ENCODE measurements around the gene ERRFI1.
"Not testable (repeated sequence)": the region's sequence is repeated elsewhere in the genome, so short reads cannot be mapped to it uniquely, and the experiment has no call there.

The ERRFI1 gene

GRCh38 chr1:8053878-8054567, 27.9 kb upstream of the ERRFI1 start:
- no peak overlapping the region for H3K4me3 ChIP-seq (ENCODE audit: low read length)
- no peak for TF ChIP-seq ZNF274 (IDR thresholded peaks at IDR 0.05; ENCODE audit: low read depth, low read length)

GRCh38 chr1:8051650-8052049, 25.5 kb upstream of the ERRFI1 start:
- H3K4me3 ChIP-seq (ENCODE audit: low read length) = no peak overlapping the region
- no peak for TF ChIP-seq ZNF274 (IDR thresholded peaks at IDR 0.05; ENCODE audit: low read depth, low read length)

- H3K4me3 ChIP-seq (ENCODE audit: low read length) = not testable (repeated sequence)
Observed at GRCh38 chr1:8049229-8049628, 23.1 kb upstream of the ERRFI1 start.

DNA sequence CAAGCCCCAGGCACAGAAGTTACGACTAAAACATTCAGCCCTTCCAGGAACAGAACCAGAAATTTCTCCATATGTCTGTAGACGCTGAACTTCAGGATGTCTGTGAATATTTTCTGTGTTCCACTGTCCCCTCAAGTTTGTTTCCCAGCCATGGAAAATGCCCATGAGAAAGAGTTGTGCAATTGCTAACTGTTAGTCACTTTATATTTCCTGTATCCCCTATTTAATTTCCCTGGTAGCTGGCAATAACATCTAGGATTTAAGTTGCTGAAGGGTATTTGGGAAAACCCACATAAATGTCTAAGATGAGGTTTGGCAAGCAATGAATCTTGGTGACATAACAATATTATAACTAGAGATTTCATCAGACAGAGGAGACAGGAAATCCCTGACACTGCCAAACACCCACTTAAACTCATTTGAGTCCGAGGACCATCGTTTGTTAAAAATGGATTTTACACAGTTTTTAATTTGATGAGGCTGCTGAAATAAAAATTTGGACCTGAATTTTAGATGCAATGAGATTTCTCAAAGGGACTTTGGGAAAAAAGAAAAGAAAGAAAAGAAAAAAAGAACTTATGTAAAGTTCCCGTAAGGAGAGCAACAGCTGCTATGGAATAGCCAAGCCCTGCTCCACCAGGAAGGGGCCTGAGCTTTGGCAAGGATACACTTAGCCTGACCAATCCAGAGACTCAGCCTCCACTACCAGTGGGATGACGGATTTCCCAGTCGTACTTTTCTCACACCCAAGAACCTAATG, 21.8 kb upstream of the ERRFI1 start:
- H3K4me3 ChIP-seq (ENCODE audit: low read length) = no peak overlapping the region
- no peak for TF ChIP-seq ZNF274 (IDR thresholded peaks at IDR 0.05; ENCODE audit: low read depth, low read length)

GRCh38 chr1:8047112-8047511, 21.0 kb upstream of the ERRFI1 start:
- no peak for TF ChIP-seq ZNF274 (IDR thresholded peaks at IDR 0.05; ENCODE audit: low read depth, low read length)
- no peak overlapping the region for H3K4me3 ChIP-seq (ENCODE audit: low read length)

DNA sequence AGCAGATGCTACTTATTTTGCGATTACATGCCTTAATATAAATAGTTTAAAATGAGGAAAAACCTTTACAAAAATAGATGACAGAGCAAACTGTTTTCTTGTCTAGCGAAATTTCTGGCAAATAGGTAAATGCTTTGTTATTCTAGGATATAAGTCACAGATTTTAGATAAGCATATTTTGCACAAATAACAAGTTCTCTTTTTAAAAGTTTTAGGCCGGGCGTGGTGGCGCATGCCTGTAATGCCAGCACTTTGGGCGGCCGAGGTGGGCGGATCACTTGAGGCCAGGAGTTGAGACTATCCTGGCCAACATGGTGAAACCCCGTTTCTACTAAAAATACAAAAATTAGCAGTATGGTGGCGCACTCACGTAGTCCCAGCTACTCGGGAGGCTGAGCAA, 20.3 kb upstream of the ERRFI1 start:
- H3K4me3 ChIP-seq (ENCODE audit: low read length) = no peak overlapping the region
- no peak for TF ChIP-seq ZNF274 (IDR thresholded peaks at IDR 0.05; ENCODE audit: low read depth, low read length)

DNA sequence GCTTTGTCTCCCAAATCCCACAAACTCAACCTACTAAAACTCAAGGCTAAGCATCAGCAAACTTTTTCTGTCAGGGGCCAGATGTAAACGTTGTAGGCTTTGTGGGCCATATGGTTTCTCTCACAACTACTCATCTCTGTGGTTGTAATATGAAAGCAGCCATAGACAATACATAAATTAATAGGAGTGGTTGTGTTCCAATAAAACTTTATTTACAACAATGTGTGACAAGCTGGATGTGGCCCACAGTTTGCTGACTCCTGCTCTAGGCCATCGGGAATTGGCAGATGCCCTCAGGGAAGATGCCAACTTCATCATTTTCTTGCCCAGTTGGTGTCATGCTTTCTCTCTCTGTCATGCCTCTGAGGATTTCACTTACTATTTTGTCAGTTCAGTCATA, 17.5 kb upstream of the ERRFI1 start:
- H3K4me3 ChIP-seq (ENCODE audit: low read length) = no peak overlapping the region
- no peak for TF ChIP-seq ZNF274 (IDR thresholded peaks at IDR 0.05; ENCODE audit: low read depth, low read length)

DNA sequence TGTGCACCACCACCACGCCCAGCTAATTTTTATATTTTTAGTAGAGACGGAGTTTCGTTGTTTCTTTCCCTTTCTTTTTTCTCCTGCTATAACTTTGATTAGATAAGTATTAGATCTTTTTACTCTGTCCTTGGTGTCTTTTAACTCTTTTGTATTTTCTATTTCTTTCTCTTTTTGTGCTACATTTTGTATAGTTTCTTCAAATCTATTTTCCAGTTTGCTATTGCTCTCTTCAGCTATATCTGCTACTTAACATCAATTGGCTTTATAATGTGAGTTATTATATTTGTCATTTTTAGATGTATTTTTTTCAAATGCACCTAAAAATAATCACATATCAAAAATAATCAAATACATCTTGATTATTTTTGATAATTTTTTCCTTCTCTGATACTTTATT, 16.0 kb upstream of the ERRFI1 start:
- H3K4me3 ChIP-seq (ENCODE audit: low read length) = no peak overlapping the region
- no peak for TF ChIP-seq ZNF274 (IDR thresholded peaks at IDR 0.05; ENCODE audit: low read depth, low read length)

DNA sequence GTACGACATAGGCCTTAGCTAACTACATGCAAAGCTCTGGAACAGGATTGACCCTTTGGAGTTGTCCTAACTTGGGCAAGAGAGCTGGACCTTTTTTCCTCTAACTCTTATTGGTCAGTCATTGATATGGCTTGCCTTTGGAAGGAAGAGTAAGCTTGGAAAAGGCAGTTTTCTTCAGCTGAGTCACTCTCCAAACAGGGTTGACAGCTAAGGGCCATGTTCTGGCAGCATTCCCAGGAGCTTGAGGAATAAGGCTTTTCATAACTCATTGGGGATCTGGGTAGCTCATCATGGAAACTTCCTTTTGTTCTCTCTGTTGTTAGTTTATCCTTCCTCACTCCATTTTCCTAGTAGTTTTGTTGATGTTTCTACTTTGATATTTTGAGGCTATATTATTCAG, 14.5 kb upstream of the ERRFI1 start:
- H3K4me3 ChIP-seq (ENCODE audit: low read length) = no peak overlapping the region
- TF ChIP-seq ZNF274 (IDR thresholded peaks at IDR 0.05; ENCODE audit: low read depth, low read length) = no peak

GRCh38 chr1:8039071-8039470, 13.0 kb upstream of the ERRFI1 start:
- no peak overlapping the region for H3K4me3 ChIP-seq (ENCODE audit: low read length)
- TF ChIP-seq ZNF274 (IDR thresholded peaks at IDR 0.05; ENCODE audit: low read depth, low read length) = no peak

DNA sequence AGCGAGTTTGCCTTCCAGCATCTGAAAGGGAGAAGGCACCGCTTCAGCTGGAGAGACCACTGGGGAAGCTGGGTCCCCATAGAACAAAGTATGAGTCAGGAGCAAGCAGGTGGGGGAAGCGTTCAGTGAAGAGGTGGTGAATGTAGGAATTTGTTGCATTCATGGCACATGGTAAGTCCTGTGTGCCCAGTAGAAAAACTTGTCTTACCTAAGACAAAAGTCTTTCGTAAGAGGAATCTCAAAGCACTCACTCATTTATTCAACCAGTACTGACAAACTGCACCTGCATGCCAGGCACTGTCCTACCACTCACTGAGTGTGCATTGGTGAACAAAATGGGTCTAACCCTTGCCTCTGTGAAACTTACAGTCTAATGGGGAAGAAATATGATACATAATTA, 9.2 kb upstream of the ERRFI1 start:
- TF ChIP-seq ZNF274 (IDR thresholded peaks at IDR 0.05; ENCODE audit: low read depth, low read length) = no peak
- H3K4me3 ChIP-seq (ENCODE audit: low read length) = no peak overlapping the region

- H3K4me3 ChIP-seq (ENCODE audit: low read length) = no peak overlapping the region
- no peak for TF ChIP-seq ZNF274 (IDR thresholded peaks at IDR 0.05; ENCODE audit: low read depth, low read length)
Observed at GRCh38 chr1:8033322-8033721, 7.2 kb upstream of the ERRFI1 start.

GRCh38 chr1:8032366-8032910, 6.3 kb upstream of the ERRFI1 start:
- TF ChIP-seq ZNF274 (IDR thresholded peaks at IDR 0.05; ENCODE audit: low read depth, low read length) = no peak

GRCh38 chr1:8031176-8031785, 5.2 kb upstream of the ERRFI1 start:
- H3K4me3 ChIP-seq (ENCODE audit: low read length) = no peak overlapping the region

More at GRCh38 chr1:8032366-8032910, 6.3 kb upstream of the ERRFI1 start:
- no peak overlapping the region for H3K4me3 ChIP-seq (ENCODE audit: low read length)

DNA sequence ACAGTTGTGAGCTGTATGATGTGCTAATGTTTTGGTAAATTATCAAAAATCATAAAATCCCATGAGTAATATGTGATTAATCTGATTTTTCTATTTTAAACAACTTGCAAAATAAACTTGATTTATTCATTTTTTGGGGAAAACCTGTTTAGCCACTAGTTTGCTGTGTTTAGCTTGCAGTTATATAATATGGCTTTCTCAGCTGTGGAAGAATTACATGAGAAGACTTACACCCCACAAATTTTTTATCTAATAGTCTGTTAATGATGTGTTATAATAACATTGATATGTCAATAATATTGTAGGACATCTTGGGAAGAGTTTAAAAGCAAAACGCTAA, 2.4 kb upstream of the ERRFI1 start:
- H3K4me3 ChIP-seq (ENCODE audit: low read length) = no peak overlapping the region

More at GRCh38 chr1:8031176-8031785, 5.2 kb upstream of the ERRFI1 start:
- TF ChIP-seq ZNF274 (IDR thresholded peaks at IDR 0.05; ENCODE audit: low read depth, low read length) = no peak

More for the DNA sequence above, 2.4 kb upstream of the ERRFI1 start:
- TF ChIP-seq ZNF274 (IDR thresholded peaks at IDR 0.05; ENCODE audit: low read depth, low read length) = no peak
